ENCODE results near the gene ANKMY1. TPM values are rescaled to one million over a fixed set of nuclear protein-coding genes. Genes with fewer than 3 reads are reported as not detected.

Gene ANKMY1
- polyA plus RNA-seq, 1 experiment, result 6.8 TPM

- CTCF ChIA-PET, result interaction anchor here (1.0 to 4.5 kb wide), 2 partner anchors 18 to 23 kb away, joined by 3 to 34 read pairs; no protein-coding TSS in a partner anchor
- no peak for DNase-seq (ENCODE audit: low read depth)
- Histone ChIP-seq H3K4me3 (ENCODE audit: low read depth, low read length) (no peak overlapping the region), H3K36me3 (ENCODE audit: control insufficient read depth, insufficient read depth, low read length) (peaks cover 1% of the 10 kb centered on the region; the same call in 1 of the 2 replicates), H3K27me3 (ENCODE audit: control insufficient read depth, insufficient read depth, low read length) (no peaks in the 10 kb centered on the region)
- POLR2A ChIA-PET, result no interaction called here
- TF ChIP-seq CTCF (IDR thresholded peaks at IDR 0.05; ENCODE audit: insufficient read depth, low read depth, low read length), result no peak
Observed at GRCh38 chr2:240584486-240585031, 26.8 kb upstream of the ANKMY1 start.

GRCh38 chr2:240583774-240584173 is 26.0 kb upstream of the ANKMY1 start:
- DNase-seq (ENCODE audit: low read depth), result no peak
- no peaks in the 10 kb centered on the region for H3K27me3 ChIP-seq (ENCODE audit: control insufficient read depth, insufficient read depth, low read length)
- POLR2A ChIA-PET, result no interaction called here
- no peak overlapping the region for H3K4me3 ChIP-seq (ENCODE audit: low read depth, low read length)
- CTCF ChIA-PET, result interaction anchor here (1.3 kb wide), 1 partner anchor 18 kb away, joined by 4 read pairs; no protein-coding TSS in a partner anchor
- TF ChIP-seq CTCF (IDR thresholded peaks at IDR 0.05; ENCODE audit: insufficient read depth, low read depth, low read length), result no peak
- no peaks in the 10 kb centered on the region; the same call in 1 of the 2 replicates for H3K36me3 ChIP-seq (ENCODE audit: control insufficient read depth, insufficient read depth, low read length)

GRCh38 chr2:240582781-240583180 is 25.0 kb upstream of the ANKMY1 start:
- no peak for DNase-seq (ENCODE audit: low read depth)
- no peaks in the 10 kb centered on the region for H3K27me3 ChIP-seq (ENCODE audit: control insufficient read depth, insufficient read depth, low read length)
- TF ChIP-seq CTCF (IDR thresholded peaks at IDR 0.05; ENCODE audit: insufficient read depth, low read depth, low read length), result no peak
- H3K4me3 ChIP-seq (ENCODE audit: low read depth, low read length), result no peak overlapping the region
- ChIA-PET POLR2A (no interaction called here), CTCF (interaction anchor here (1.3 kb wide), 1 partner anchor 17 kb away, joined by 4 read pairs; no protein-coding TSS in a partner anchor)
- H3K36me3 ChIP-seq (ENCODE audit: control insufficient read depth, insufficient read depth, low read length), result peaks cover 2% of the 10 kb centered on the region

- H3K27me3 ChIP-seq (ENCODE audit: control insufficient read depth, insufficient read depth, low read length), result no peaks in the 10 kb centered on the region
- DNase-seq (ENCODE audit: low read depth), result no peak
- ChIA-PET CTCF (interaction anchor here (1.1 kb wide), 1 partner anchor 16 kb away, joined by 3 read pairs; no protein-coding TSS in a partner anchor), POLR2A (no interaction called here)
- H3K4me3 ChIP-seq (ENCODE audit: low read depth, low read length), result no peak overlapping the region
- TF ChIP-seq CTCF (IDR thresholded peaks at IDR 0.05; ENCODE audit: insufficient read depth, low read depth, low read length), result no peak
- H3K36me3 ChIP-seq (ENCODE audit: control insufficient read depth, insufficient read depth, low read length), result peaks cover 8% of the 10 kb centered on the region
Observed at GRCh38 chr2:240581811-240582210, 24.0 kb upstream of the ANKMY1 start.

- CTCF ChIA-PET, result interaction anchor here (0.6 to 1.8 kb wide), 4 partner anchors 11 to 93 kb away, joined by 3 to 13 read pairs (median 4); partner anchors contain the start of gene RNPEPL1
- H3K27me3 ChIP-seq (ENCODE audit: control insufficient read depth, insufficient read depth, low read length), result no peaks in the 10 kb centered on the region
- TF ChIP-seq CTCF (IDR thresholded peaks at IDR 0.05; ENCODE audit: insufficient read depth, low read depth, low read length), result peak; percentile 9; the same call in 1 of the 2 replicates
- peak; percentile 77 for DNase-seq (ENCODE audit: low read depth)
- peaks cover 20% of the 10 kb centered on the region for H3K36me3 ChIP-seq (ENCODE audit: control insufficient read depth, insufficient read depth, low read length)
- POLR2A ChIA-PET, result no interaction called here
- H3K4me3 ChIP-seq (ENCODE audit: low read depth, low read length), result no peak overlapping the region
Observed at GRCh38 chr2:240579771-240580614, 22.2 kb upstream of the ANKMY1 start.

All from BJ (cell line).